Measurements from ENCODE around the gene REEP5.

- TF ChIP-seq CTCF (IDR thresholded peaks at IDR 0.05 in 4 of 5, conservative IDR thresholded peaks at IDR 0.05 in 1 of 5) = no peak
- TF ChIP-seq POLR2A (IDR thresholded peaks at IDR 0.05) = no peak
Observed at GRCh38 chr5:112957036-112957808, 35.2 kb upstream of the REEP5 start.
